TTC549 (cell line): ENCODE measurements around the gene PDZD7.

Experiments used
- FAIRE-seq: peaks from 2 replicates; lab custom pipeline; 2012; peaks lifted over from hg19 to GRCh38; lab: Jason Lieb, UNC

The PDZD7 gene

GRCh38 chr10:101018118-101018599 is 12.8 kb downstream of the PDZD7 start:
- FAIRE-seq: no peak

GRCh38 chr10:101016814-101017213 is 14.1 kb downstream of the PDZD7 start:
- FAIRE-seq: no peak

- no peak for FAIRE-seq
These were observed 15.4 kb downstream of the PDZD7 start for GRCh38 chr10:101015582-101015973.

GRCh38 chr10:101014966-101015581 is 15.9 kb downstream of the PDZD7 start:
- no peak for FAIRE-seq

- FAIRE-seq: no peak
These were observed 16.6 kb downstream of the PDZD7 start for GRCh38 chr10:101014230-101014884.

- no peak for FAIRE-seq
These were observed 17.5 kb downstream of the PDZD7 start for GRCh38 chr10:101013365-101013825.

- peak; percentile 75 for FAIRE-seq
These were observed 18.2 kb downstream of the PDZD7 start for GRCh38 chr10:101012525-101013364.

GRCh38 chr10:101011517-101012423 is 19.2 kb downstream of the PDZD7 start:
- FAIRE-seq: no peak

- FAIRE-seq: no peak
These were observed 20.6 kb downstream of the PDZD7 start for GRCh38 chr10:101010329-101010728.

GRCh38 chr10:101008823-101009423 is 22.0 kb downstream of the PDZD7 start:
- FAIRE-seq: no peak

GRCh38 chr10:101007915-101008822 is 22.8 kb downstream of the PDZD7 start:
- FAIRE-seq: no peak

GRCh38 chr10:101007099-101007711 is 23.7 kb downstream of the PDZD7 start:
- FAIRE-seq: no peak

- no peak for FAIRE-seq
These were observed 24.3 kb downstream of the PDZD7 start for GRCh38 chr10:101006593-101007098.

GRCh38 chr10:101005869-101006567 is 24.9 kb downstream of the PDZD7 start:
- FAIRE-seq: no peak

- FAIRE-seq: no peak
These were observed 25.6 kb downstream of the PDZD7 start for GRCh38 chr10:101005361-101005760.

- no peak for FAIRE-seq
These were observed 27.2 kb downstream of the PDZD7 start for GRCh38 chr10:101003639-101004206.

- no peak for FAIRE-seq
These were observed 28.5 kb downstream of the PDZD7 start for GRCh38 chr10:101002456-101002855.

- no peak for FAIRE-seq
These were observed 29.3 kb downstream of the PDZD7 start for GRCh38 chr10:101001659-101002035.
